Measurements from ENCODE around the gene RASGRP1.

The RASGRP1 gene

GRCh38 chr15:38535491-38536200, 29.0 kb downstream of the RASGRP1 start:
- no peak for DNase-seq (ENCODE audit: low read depth)

DNA sequence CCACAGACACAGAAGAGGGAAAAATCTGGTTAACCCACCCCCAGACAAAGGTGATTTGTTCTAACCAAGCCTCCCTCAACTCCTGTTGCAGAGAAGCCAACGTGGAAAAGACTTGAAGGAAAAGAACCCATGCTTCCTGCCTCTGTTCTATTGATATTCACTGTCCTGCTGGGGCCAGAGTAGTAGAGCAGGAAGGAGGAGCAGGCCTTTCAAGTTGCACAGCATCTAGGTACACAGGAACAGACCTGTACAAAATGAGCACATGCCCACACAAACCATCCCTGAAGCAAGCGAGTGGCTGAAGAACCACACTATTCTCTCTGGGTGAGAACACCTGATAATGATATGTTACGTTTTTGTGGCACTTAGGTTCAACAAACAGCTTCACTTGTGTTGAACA, 29.9 kb downstream of the RASGRP1 start:
- no peak for DNase-seq (ENCODE audit: low read depth)

DNA sequence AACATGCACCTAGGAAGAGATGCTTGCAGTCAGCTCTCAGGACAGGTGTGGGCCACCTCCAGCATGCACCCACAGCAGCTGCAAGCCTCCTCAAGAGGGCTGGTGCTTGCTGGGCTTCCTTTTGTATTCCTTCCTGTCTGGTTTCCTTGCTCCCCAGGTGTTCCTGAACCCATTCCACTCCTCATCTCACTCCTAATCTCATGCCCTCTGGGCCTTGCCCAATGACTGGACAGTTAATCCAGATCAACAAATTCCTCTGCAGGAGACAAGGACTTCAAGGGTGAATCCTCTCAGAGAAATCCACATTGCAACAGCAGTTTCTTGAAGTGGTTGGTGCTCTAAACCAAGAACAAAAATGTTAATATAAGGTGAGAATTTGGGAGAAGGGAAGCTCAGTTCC, 30.7 kb downstream of the RASGRP1 start:
- DNase-seq (ENCODE audit: low read depth): no peak

DNA sequence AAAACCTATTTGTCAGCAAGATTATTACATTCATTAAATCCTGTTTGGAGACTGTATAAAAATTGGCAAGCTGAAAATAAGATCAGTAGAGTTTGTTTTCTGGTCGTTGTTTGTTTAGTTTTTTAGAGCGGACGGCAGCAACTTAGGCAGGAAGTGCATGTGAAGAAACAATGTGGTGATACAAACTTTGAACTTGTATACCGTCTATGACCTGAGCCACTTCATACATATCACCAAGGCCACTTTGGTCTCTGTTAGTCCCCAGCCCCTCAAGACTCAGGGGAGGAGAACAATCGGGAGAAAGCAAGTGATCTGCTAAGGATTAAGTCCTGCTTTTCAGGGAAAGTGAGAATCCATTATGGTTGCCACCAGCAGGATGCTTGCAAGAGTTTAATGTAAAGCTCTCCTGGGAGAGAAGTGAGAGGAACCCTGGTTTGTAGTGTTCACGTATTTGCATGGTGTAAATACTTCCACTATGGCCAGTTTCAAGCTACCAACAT, 31.1 kb downstream of the RASGRP1 start:
- no peak for DNase-seq (ENCODE audit: low read depth)

DNA sequence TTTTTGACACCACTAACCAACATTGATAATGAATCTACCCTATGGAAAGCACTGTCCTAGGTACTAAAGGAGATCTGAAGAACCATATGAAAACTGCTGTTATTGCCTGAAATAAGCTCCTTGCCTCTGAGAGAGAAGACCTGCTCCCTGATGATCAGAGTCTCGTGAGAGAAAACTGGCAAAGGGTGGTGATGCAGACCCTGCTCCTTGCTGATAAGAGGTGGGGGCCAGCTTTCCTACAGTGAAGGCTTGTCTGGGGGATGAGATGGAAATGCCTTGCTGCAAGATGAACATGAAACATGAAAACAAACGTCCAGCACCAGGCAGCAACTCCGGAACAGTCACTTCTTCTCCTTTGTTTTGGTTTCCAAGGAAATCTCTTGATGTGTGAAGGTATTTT, 31.9 kb downstream of the RASGRP1 start:
- DNase-seq (ENCODE audit: low read depth): no peak

- no peak for DNase-seq (ENCODE audit: low read depth)
Measured at GRCh38 chr15:38531509-38531908, 33.1 kb downstream of the RASGRP1 start.

- DNase-seq (ENCODE audit: low read depth): no peak
Measured at GRCh38 chr15:38530113-38530512, 34.5 kb downstream of the RASGRP1 start.

- DNase-seq (ENCODE audit: low read depth): no peak
Measured at GRCh38 chr15:38528294-38528693, 36.3 kb downstream of the RASGRP1 start.

DNA sequence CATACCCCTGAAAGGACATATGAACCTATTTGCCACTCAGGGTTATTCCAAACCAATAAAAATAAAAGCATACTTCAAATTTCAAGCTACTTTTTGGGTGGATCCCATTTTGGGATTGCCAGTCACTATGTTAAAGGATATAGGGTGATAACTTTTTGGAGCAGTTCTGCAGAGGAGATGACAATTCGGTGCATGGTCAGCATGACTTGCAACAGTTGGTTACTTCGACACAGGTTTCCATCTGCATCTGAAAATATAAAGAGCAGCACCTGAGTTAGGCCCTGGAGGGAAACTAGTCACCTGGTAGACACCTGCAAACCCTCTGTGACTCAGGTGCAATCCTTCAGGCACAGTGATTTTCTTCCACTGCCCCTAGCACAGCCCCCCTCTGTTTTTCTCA, 38.5 kb downstream of the RASGRP1 start:
- no peak for DNase-seq (ENCODE audit: low read depth)

DNA sequence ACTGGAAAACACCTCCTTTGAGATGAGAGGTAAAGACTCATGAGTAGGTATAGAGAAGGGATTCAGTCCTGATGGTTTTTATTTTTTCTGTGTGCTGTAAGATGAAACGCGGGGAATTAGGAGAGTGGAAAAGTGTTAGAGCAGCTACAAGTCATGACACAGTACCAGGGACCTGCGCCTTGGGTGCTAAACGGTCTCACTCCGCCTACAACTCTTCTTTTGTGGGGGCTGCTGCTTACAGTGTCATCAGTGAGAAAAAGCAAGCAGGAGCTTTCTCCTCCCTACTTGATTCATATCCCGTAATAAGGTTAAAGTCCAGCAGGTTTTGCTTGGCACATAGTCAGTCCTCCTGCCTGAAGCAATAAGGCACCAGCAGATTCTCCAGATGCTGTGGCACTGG, 39.1 kb downstream of the RASGRP1 start:
- DNase-seq (ENCODE audit: low read depth): no peak

GRCh38 chr15:38524156-38524555, 40.5 kb downstream of the RASGRP1 start:
- no peak for DNase-seq (ENCODE audit: low read depth)

DNA sequence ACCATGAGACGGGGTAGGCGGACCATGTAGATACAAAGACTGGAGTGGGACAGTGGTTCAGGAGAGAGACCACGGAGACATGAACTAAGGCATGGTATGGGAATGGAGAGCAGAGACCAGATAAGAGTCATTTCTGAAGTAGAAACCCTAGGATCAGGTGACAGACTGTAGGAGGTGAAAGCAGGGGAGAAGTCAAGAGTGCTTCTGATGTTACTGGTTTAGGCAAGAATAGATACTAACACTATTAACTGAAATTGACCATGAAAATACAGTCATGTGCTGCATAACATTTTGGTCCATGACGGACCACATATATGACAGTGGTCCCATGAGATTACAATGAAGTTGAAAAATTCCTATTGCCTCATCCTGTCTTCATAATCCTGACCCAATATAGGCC, 41.7 kb downstream of the RASGRP1 start:
- DNase-seq (ENCODE audit: low read depth): no peak

DNA sequence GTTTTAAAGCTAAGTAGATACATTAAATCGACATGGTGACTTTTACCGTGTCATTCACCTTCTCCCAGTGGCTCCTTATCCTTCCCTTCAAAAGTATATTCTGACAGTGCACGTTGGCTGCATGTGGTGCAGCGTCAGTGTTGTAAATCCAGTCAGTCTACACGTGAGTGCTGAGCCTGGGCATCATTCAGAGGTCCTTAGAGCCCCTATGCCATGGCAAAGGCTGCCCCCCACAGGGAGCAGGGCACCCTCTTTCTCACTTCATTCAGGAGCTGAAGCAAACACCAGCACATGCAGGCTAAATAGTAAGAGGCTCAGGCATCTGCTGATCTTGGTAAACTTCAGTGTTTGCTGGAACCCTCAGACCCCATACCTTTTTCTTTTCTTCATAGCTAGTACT, 43.3 kb downstream of the RASGRP1 start:
- no peak for DNase-seq (ENCODE audit: low read depth)

- DNase-seq (ENCODE audit: low read depth): no peak
Measured at GRCh38 chr15:38520035-38520434, 44.6 kb downstream of the RASGRP1 start.

GRCh38 chr15:38518084-38518483, 46.5 kb downstream of the RASGRP1 start:
- no peak for DNase-seq (ENCODE audit: low read depth)

GRCh38 chr15:38517312-38517975, 47.2 kb downstream of the RASGRP1 start:
- DNase-seq (ENCODE audit: low read depth): no peak

DNA sequence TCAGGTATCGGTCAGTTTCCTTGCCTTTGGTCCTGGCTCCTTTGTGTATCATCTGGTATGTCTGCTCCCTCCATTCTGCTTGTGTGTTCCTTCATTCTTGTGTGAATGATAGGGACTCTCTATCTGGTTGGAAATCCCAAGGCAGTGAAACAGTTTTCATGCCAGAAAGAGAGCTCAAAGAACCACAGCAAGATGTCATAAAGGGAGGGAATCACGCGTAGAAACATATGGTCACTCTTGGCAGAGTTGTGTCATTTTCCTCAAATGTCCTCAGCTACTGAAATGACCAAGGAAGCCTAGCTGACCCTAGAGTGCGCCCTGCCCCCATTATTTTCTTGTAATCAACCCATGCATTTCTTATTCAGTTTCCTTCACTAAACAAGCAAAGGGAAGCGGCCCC, 48.0 kb downstream of the RASGRP1 start:
- DNase-seq (ENCODE audit: low read depth): no peak

DNA sequence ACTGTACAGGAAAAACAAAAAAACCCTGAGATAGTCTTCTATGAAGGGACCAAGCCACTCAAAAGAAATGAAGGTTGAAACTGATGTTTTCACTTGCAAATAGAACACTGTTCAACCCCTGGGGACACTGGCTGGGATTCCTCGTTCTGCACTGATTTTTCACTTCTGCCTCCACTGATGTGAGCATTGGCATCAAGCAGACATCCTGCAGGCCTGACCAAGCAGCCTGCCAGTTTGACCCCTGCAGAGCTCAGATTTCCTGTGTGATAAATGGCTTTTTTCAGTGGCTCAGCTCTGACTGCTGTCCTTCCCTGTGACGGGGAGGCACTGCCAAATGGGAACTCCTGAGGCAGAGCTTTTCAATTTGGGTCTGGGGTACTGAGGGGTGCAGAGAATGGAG, 50.0 kb downstream of the RASGRP1 start:
- no peak for DNase-seq (ENCODE audit: low read depth)

DNA sequence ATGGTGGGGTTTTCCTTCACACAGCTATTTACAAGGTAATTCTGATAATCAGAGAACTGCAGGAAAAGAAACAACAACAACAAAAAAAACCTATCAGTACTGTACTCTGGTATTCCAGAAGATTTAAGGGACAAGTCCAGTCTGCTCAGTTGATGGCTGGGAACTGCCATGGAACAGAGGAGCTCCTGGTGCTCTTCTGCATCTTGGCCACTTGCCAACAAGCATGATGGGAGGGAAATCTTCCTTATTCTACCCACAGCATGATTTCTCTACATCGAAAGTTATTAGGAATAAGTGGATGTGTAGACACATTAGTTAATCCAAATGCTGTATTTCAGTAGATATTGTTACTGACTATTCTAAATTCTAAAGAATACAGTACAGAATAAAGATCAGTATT, 51.7 kb downstream of the RASGRP1 start:
- no peak for DNase-seq (ENCODE audit: low read depth)

- no peak for DNase-seq (ENCODE audit: low read depth)
Measured at GRCh38 chr15:38509152-38509551, 55.5 kb downstream of the RASGRP1 start.

DNA sequence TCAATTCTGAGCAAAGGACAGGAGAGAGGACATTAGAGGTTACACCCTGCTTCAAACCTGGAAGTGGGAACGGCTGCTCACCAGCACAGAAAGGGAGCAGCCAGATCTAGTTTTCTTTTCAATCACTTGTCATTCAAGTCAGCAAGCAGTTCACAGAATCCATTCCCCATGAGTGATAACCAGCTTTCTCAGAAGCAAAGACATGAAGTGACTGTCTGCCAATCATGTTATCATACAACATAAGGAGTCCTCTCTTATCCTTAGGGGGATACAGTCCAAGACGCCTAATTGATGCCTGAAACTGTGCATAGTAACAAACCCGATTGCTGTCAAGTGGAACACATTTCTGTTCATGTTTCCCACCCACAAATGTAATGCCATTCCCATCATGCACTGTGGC, 56.0 kb downstream of the RASGRP1 start:
- no peak for DNase-seq (ENCODE audit: low read depth)

- DNase-seq (ENCODE audit: low read depth): no peak
Measured at GRCh38 chr15:38507570-38507969, 57.0 kb downstream of the RASGRP1 start.

- no peak for DNase-seq (ENCODE audit: low read depth)
Measured at GRCh38 chr15:38506997-38507396, 57.6 kb downstream of the RASGRP1 start.

Measured in CMK (cell line).